Measurements from ENCODE around the gene SRPRA.

SRPRA gene

GRCh38 chr11:126231725-126232459, 36.8 kb downstream of the SRPRA start:
- no peak for TF ChIP-seq CTCF (IDR thresholded peaks at IDR 0.05; ENCODE audit: low read depth, low read length)
- H3K4me3 ChIP-seq (ENCODE audit: low read depth, low read length): no peak overlapping the region

GRCh38 chr11:126229858-126230540, 38.7 kb downstream of the SRPRA start:
- no peak overlapping the region for H3K4me3 ChIP-seq (ENCODE audit: low read depth, low read length)
- TF ChIP-seq CTCF (IDR thresholded peaks at IDR 0.05; ENCODE audit: low read depth, low read length): no peak

- no peak for TF ChIP-seq CTCF (IDR thresholded peaks at IDR 0.05; ENCODE audit: low read depth, low read length)
- no peak overlapping the region for H3K4me3 ChIP-seq (ENCODE audit: low read depth, low read length)
Measured at GRCh38 chr11:126226334-126227084, 42.2 kb downstream of the SRPRA start.

DNA sequence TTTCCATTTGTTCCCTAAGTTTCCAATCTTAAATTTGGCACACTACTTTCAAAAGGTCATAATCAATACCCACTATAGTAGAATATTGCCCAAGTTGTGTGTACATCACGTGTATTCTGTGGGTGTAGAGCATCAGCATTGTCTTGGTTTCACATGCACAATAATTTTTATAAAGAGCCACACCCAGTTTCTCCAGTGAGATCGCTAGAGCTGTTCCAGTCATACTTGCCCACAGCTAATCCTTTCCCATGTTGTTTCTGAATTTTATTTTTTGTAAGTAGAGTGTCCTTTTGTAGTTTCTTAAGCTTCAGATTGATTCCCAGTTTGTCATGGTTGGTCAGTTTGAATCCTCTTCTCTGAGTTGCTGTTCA, 43.4 kb downstream of the SRPRA start:
- H3K4me3 ChIP-seq (ENCODE audit: low read depth, low read length): no peak overlapping the region

GRCh38 chr11:126224647-126225294, 43.9 kb downstream of the SRPRA start:
- H3K4me3 ChIP-seq (ENCODE audit: low read depth, low read length): no peak overlapping the region
- TF ChIP-seq CTCF (IDR thresholded peaks at IDR 0.05; ENCODE audit: low read depth, low read length): no peak

More for the DNA sequence above, 43.4 kb downstream of the SRPRA start:
- no peak for TF ChIP-seq CTCF (IDR thresholded peaks at IDR 0.05; ENCODE audit: low read depth, low read length)

GRCh38 chr11:126219547-126219946, 49.1 kb downstream of the SRPRA start:
- no peak for TF ChIP-seq CTCF (IDR thresholded peaks at IDR 0.05; ENCODE audit: low read depth, low read length)
- H3K4me3 ChIP-seq (ENCODE audit: low read depth, low read length): no peak overlapping the region
